ENCODE data around the gene STAT4. TPM values are rescaled to one million over a fixed set of nuclear protein-coding genes. Genes with fewer than 3 reads are reported as not detected.

STAT4 gene
- total RNA-seq, 4 donors from 2014 or later: 0.34 to 2.7 (median 0.81) TPM; not detected in 1

DNA sequence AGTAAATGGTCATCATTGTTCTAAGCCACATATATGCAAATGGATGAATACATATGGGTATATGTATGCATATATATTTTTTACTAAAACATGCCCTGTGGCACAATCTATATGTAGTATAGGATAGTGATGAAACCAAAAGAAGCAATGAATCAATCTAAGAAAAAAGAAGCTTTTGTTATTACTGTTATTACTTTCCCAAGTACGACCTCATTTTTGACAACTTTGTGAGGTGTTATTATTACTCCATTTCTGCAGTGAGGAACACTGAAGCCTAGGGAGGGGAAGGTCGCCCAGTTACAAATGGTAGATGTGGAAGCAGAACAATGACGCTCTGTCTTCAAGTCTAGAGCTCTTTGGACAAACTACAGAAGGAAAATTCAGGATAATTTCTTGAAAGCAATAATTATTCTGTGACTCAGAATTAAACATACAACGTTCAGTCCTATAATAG, 38.3 kb downstream of the STAT4 start:
- no peaks in the 10 kb centered on the region for H3K4me1 ChIP-seq
- no peaks in the 10 kb centered on the region for H3K9me3 ChIP-seq
- TF ChIP-seq, protein P1, sequence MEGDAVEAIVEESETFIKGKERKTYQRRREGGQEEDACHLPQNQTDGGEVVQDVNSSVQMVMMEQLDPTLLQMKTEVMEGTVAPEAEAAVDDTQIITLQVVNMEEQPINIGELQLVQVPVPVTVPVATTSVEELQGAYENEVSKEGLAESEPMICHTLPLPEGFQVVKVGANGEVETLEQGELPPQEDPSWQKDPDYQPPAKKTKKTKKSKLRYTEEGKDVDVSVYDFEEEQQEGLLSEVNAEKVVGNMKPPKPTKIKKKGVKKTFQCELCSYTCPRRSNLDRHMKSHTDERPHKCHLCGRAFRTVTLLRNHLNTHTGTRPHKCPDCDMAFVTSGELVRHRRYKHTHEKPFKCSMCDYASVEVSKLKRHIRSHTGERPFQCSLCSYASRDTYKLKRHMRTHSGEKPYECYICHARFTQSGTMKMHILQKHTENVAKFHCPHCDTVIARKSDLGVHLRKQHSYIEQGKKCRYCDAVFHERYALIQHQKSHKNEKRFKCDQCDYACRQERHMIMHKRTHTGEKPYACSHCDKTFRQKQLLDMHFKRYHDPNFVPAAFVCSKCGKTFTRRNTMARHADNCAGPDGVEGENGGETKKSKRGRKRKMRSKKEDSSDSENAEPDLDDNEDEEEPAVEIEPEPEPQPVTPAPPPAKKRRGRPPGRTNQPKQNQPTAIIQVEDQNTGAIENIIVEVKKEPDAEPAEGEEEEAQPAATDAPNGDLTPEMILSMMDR (IDR thresholded peaks at IDR 0.05): no peak
- no peak for TF ChIP-seq POLR2A (IDR thresholded peaks at IDR 0.05)
- no peak for TF ChIP-seq POLR2AphosphoS5 (IDR thresholded peaks at IDR 0.05)
- WGBS: 77% methylated on average over 4 of the region's 4 CpGs
- no peak overlapping the region for H3K27ac ChIP-seq
- no peaks in the 10 kb centered on the region for H3K27me3 ChIP-seq
- no peaks in the 10 kb centered on the region for H3K36me3 ChIP-seq
- DNase-seq (ENCODE audit: low spot score in 2 of 2): no peak
- H3K4me3 ChIP-seq: no peak overlapping the region

DNA sequence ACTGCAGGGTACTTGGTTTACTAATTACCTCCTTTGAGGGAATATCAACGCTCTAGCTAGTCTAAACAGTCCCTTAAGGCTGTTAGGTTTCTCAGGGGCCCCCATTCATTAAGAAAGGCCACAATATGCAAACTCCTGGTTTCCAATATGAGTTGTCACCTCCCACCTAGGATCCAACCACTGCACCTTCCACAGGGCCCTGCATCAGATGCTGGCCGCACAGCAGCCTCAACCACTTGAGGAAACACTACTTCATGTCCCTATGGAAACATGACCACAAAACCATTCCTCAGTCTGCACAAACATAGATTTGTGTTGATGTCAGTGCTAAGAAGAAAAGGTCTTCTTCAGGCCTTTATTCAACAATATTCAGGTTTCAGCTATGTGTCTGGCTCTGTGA, 40.9 kb downstream of the STAT4 start:
- no peak for TF ChIP-seq POLR2AphosphoS5 (IDR thresholded peaks at IDR 0.05)
- TF ChIP-seq, protein P1 (IDR thresholded peaks at IDR 0.05): no peak
- TF ChIP-seq POLR2A (IDR thresholded peaks at IDR 0.05): no peak
- no peak for TF ChIP-seq EP300 (IDR thresholded peaks at IDR 0.05)
- H3K4me3 ChIP-seq: no peak overlapping the region
- H3K36me3 ChIP-seq: no peaks in the 10 kb centered on the region
- no peaks in the 10 kb centered on the region for H3K27me3 ChIP-seq
- no peaks in the 10 kb centered on the region for H3K4me1 ChIP-seq
- no peaks in the 10 kb centered on the region for H3K9me3 ChIP-seq
- 81% methylated on average over 2 of the region's 2 CpGs for WGBS
- no peak for DNase-seq (ENCODE audit: low spot score in 2 of 2)
- H3K27ac ChIP-seq: no peak overlapping the region

DNA sequence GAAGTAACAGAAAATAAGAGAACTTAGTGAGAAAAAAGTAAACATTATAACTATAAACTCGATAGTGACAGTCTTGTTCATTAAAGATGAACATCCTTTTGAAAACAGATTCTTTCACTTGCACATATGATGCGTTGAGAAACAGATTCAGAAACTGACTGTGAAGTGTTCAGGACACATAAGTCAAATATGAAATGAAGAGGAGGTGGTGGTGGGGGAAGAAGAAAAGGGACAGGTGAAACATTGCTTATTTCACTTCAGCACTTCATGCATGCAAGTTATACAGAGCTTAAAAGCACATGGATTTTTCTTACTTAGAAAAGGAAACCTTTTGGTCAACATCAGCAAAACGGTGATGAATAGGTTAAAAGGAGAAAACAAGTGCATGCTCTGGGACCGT, 42.5 kb downstream of the STAT4 start:
- TF ChIP-seq, protein P1 (IDR thresholded peaks at IDR 0.05): no peak
- TF ChIP-seq POLR2A (IDR thresholded peaks at IDR 0.05) (no peak), POLR2AphosphoS5 (IDR thresholded peaks at IDR 0.05) (no peak), EP300 (IDR thresholded peaks at IDR 0.05) (no peak)
- Histone ChIP-seq H3K4me3 (no peak overlapping the region), H3K9me3 (no peaks in the 10 kb centered on the region), H3K36me3 (no peaks in the 10 kb centered on the region), H3K27me3 (no peaks in the 10 kb centered on the region), H3K4me1 (no peaks in the 10 kb centered on the region), H3K27ac (no peak overlapping the region)
- no peak for DNase-seq (ENCODE audit: low spot score in 2 of 2)
- 67% methylated on average over 4 of the region's 4 CpGs for WGBS

DNA sequence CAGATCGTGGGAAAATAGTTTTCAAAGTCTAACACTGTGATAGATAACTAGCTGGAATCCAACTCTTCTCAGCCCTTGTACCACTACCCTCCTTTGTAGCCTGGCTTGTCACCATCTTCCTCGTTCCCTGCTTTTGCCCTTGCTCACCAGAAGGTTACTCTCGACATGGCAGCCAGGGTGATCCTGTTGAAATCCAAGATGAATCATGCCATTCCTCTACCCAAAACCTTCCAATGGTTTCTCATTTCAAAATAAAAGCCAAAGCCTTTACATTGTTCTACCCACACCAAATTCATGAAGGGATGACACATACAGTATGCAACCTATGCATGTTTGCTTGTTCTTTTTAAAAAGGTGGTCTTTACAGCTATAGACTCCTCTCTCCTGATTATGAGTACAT, 45.7 kb downstream of the STAT4 start:
- TF ChIP-seq, protein P1 (IDR thresholded peaks at IDR 0.05): no peak
- no peak for TF ChIP-seq EP300 (IDR thresholded peaks at IDR 0.05)
- no peak for TF ChIP-seq POLR2A (IDR thresholded peaks at IDR 0.05)
- no peak for TF ChIP-seq POLR2AphosphoS5 (IDR thresholded peaks at IDR 0.05)
- H3K27ac ChIP-seq: no peak overlapping the region
- H3K4me3 ChIP-seq: no peak overlapping the region
- no peaks in the 10 kb centered on the region for H3K4me1 ChIP-seq
- H3K36me3 ChIP-seq: no peaks in the 10 kb centered on the region
- H3K9me3 ChIP-seq: no peaks in the 10 kb centered on the region
- 66% methylated on average over 3 of the region's 3 CpGs for WGBS
- no peaks in the 10 kb centered on the region for H3K27me3 ChIP-seq
- DNase-seq (ENCODE audit: low spot score in 2 of 2): no peak

DNA sequence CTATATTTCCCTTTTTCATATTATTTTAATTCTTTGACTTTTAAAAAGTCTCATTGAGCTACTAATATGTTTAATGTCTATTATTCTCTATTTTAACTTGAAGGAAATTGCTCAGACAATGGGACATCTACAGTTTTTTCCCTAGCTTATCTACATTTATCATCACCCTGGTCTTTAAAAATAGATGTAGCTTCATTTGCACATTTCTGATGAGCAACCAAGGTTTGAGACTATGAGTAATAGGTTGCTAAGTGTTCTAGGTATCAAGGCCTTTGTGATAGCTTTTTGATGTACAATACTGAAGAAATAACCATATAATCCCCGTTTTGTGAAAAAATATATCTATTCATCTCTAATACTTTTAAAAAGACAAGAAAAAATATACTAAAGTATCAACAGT, 47.0 kb downstream of the STAT4 start:
- H3K4me1 ChIP-seq: no peaks in the 10 kb centered on the region
- H3K4me3 ChIP-seq: no peak overlapping the region
- DNase-seq (ENCODE audit: low spot score in 2 of 2): no peak
- TF ChIP-seq EP300 (IDR thresholded peaks at IDR 0.05) (no peak), POLR2A (IDR thresholded peaks at IDR 0.05) (no peak), POLR2AphosphoS5 (IDR thresholded peaks at IDR 0.05) (no peak)
- TF ChIP-seq, protein P1 (IDR thresholded peaks at IDR 0.05): no peak
- H3K9me3 ChIP-seq: no peaks in the 10 kb centered on the region
- H3K27me3 ChIP-seq: no peaks in the 10 kb centered on the region
- no peak overlapping the region for H3K27ac ChIP-seq
- WGBS: 95% methylated on average over 1 of the region's 1 CpG
- no peaks in the 10 kb centered on the region for H3K36me3 ChIP-seq
